OCI-LY1 (cell line): ENCODE measurements around the gene ZNF74.

Source experiments
- CTCF ChIP-seq: fragments of 200-600 bp; sonication (generic), shearing (Covaris generic); IDR thresholded peaks from 2 replicates; pipeline ENCODE4 v1.5.1; 2017; ENCODE audit warnings: mild to moderate bottlenecking, antibody characterized with exemption, low read length, moderate library complexity, mixed read lengths
- EZH2 ChIP-seq: fragments of 200-600 bp; sonication (generic), shearing (Covaris generic); IDR thresholded peaks from 2 replicates; pipeline ENCODE4 v1.8.0; 2017; ENCODE audit warnings: borderline replicate concordance, mixed run types, mild to moderate bottlenecking, antibody characterized with exemption, low read length, moderate library complexity, mixed read lengths

GRCh38 chr22:20436307-20436767 lies 42.4 kb downstream of the ZNF74 start:
- no peak for TF ChIP-seq CTCF
- TF ChIP-seq EZH2: no peak
